ENCODE measurements around the gene ALOX15. TPM values are rescaled to one million over a fixed set of nuclear protein-coding genes. Genes with fewer than 3 reads are reported as not detected.
A peak's percentile ranks its signal among the peaks of the same experiment; 100 is the strongest.

ALOX15 gene
- total RNA-seq, 2 experiments from 2014 or later, result 0.36 TPM; not detected in 1

GRCh38 chr17:4583206-4583605 lies 58.3 kb downstream of the ALOX15 start:
- ChIA-PET POLR2A (no interaction called here), CTCF (no interaction called here)
- Histone ChIP-seq H3K36me3 (ENCODE audit: insufficient read depth, low read length) (no peaks in the 10 kb centered on the region), H3K4me1 (ENCODE audit: insufficient read depth, low read length) (peaks cover 10% of the 10 kb centered on the region), H3K27me3 (ENCODE audit: control insufficient read depth in 1 of 2, insufficient read depth in 2 of 2, low read length in 2 of 2) (peaks cover 22 to 31% of the 10 kb centered on the region in 2 experiments), H3K27ac (ENCODE audit: low read depth in 1 of 2, low read length in 2 of 2) (no peak overlapping the region), H3K4me3 (ENCODE audit: low read length) (no peak overlapping the region), H3K9me3 (ENCODE audit: control insufficient read depth in 1 of 2, insufficient read depth in 1 of 2, low read length in 2 of 2) (no peaks in the 10 kb centered on the region)
- intact Hi-C loops (cut with DNase I, micrococcal nuclease), result no loop called here
- Mint-ChIP-seq H3K4me3 (peak overlapping the region; percentile 38), H3K27me3 (peaks cover 38% of the 10 kb centered on the region), H3K4me1 (ENCODE audit: low read depth) (peaks cover 4% of the 10 kb centered on the region), H3K27ac (no peak overlapping the region), H3K36me3 (ENCODE audit: low read depth) (no peaks in the 10 kb centered on the region), H3K9me3 (no peaks in the 10 kb centered on the region)
- ATAC-seq (ENCODE audit: poor library complexity), result no peak
- no peak for DNase-seq
- no peak for TF ChIP-seq CTCF (IDR thresholded peaks at IDR 0.05)

- no peak for TF ChIP-seq CTCF (IDR thresholded peaks at IDR 0.05)
- Histone ChIP-seq H3K27me3 (ENCODE audit: control insufficient read depth in 1 of 2, insufficient read depth in 2 of 2, low read length in 2 of 2) (peaks cover 22 to 31% of the 10 kb centered on the region in 2 experiments), H3K9me3 (ENCODE audit: control insufficient read depth in 1 of 2, insufficient read depth in 1 of 2, low read length in 2 of 2) (no peaks in the 10 kb centered on the region), H3K36me3 (ENCODE audit: insufficient read depth, low read length) (no peaks in the 10 kb centered on the region), H3K4me3 (ENCODE audit: low read length) (no peak overlapping the region), H3K27ac (ENCODE audit: low read depth in 1 of 2, low read length in 2 of 2) (no peak overlapping the region), H3K4me1 (ENCODE audit: insufficient read depth, low read length) (peaks cover 10% of the 10 kb centered on the region)
- POLR2A ChIA-PET, result no interaction called here
- Mint-ChIP-seq H3K4me3 (no peak overlapping the region), H3K27ac (no peak overlapping the region), H3K4me1 (ENCODE audit: low read depth) (peaks cover 4% of the 10 kb centered on the region), H3K9me3 (no peaks in the 10 kb centered on the region), H3K36me3 (ENCODE audit: low read depth) (no peaks in the 10 kb centered on the region), H3K27me3 (peaks cover 37% of the 10 kb centered on the region)
- no peak for DNase-seq
- CTCF ChIA-PET, result no interaction called here
- intact Hi-C loops (cut with DNase I, micrococcal nuclease), result no loop called here
- no peak for ATAC-seq (ENCODE audit: poor library complexity)
These were observed 58.8 kb downstream of the ALOX15 start for GRCh38 chr17:4582691-4583090.

GRCh38 chr17:4582101-4582501 lies 59.4 kb downstream of the ALOX15 start:
- CTCF ChIA-PET, result no interaction called here
- Histone ChIP-seq H3K36me3 (ENCODE audit: insufficient read depth, low read length) (no peaks in the 10 kb centered on the region), H3K4me3 (ENCODE audit: low read length) (no peak overlapping the region), H3K9me3 (ENCODE audit: control insufficient read depth in 1 of 2, insufficient read depth in 1 of 2, low read length in 2 of 2) (peaks cover 0 to 4% of the 10 kb centered on the region in 2 experiments), H3K27me3 (ENCODE audit: control insufficient read depth in 1 of 2, insufficient read depth in 2 of 2, low read length in 2 of 2) (peaks cover 22 to 31% of the 10 kb centered on the region in 2 experiments), H3K27ac (ENCODE audit: low read depth in 1 of 2, low read length in 2 of 2) (no peak overlapping the region), H3K4me1 (ENCODE audit: insufficient read depth, low read length) (peaks cover 10% of the 10 kb centered on the region)
- POLR2A ChIA-PET, result no interaction called here
- Mint-ChIP-seq H3K36me3 (ENCODE audit: low read depth) (no peaks in the 10 kb centered on the region), H3K27ac (no peak overlapping the region), H3K9me3 (no peaks in the 10 kb centered on the region), H3K27me3 (peaks cover 37% of the 10 kb centered on the region), H3K4me1 (ENCODE audit: low read depth) (peaks cover 4% of the 10 kb centered on the region), H3K4me3 (no peak overlapping the region)
- DNase-seq (no peak), ATAC-seq (ENCODE audit: poor library complexity) (no peak)
- intact Hi-C loops (cut with DNase I, micrococcal nuclease), result no loop called here
- TF ChIP-seq CTCF (IDR thresholded peaks at IDR 0.05), result no peak

Other genes starting within 250 kb of the ALOX15 start
- gene SPNS3, start 207.7 kb downstream of the ALOX15 start, total RNA-seq, result 1 to 10 TPM; 2.3 to 2.5 TPM
- gene SPNS2, start 142.8 kb downstream of the ALOX15 start, total RNA-seq, result under 1 TPM; 0.33 to 0.53 TPM
- gene MYBBP1A, start 86.3 kb downstream of the ALOX15 start, total RNA-seq, result 10 to 100 TPM; 58.0 to 58.2 TPM
- not detected for gene GGT6, start 81.1 kb downstream of the ALOX15 start, total RNA-seq
- gene SMTNL2, start 57.1 kb downstream of the ALOX15 start, total RNA-seq, result not detected
- gene PELP1, start 62.5 kb upstream of the ALOX15 start, total RNA-seq, result 10 to 100 TPM; 34.1 to 37.2 TPM
- 100 to 1,000 TPM; 210 to 220 TPM for gene ARRB2, start 69.0 kb upstream of the ALOX15 start, total RNA-seq
- gene MED11, start 89.8 kb upstream of the ALOX15 start, total RNA-seq, result 1 to 10 TPM; 2.3 to 3.0 TPM
- 1 to 10 TPM; 3.1 to 3.3 TPM for gene ZMYND15, start 98.2 kb upstream of the ALOX15 start, total RNA-seq
- gene CXCL16, start 98.2 kb upstream of the ALOX15 start, total RNA-seq, result 10 to 100 TPM; 24.8 to 25.8 TPM
- gene TM4SF5, start 130.2 kb upstream of the ALOX15 start, total RNA-seq, result not detected
- gene VMO1, start 144.7 kb upstream of the ALOX15 start, total RNA-seq, result not detected
- not detected for gene GLTPD2, start 147.3 kb upstream of the ALOX15 start, total RNA-seq
- gene PSMB6, start 154.5 kb upstream of the ALOX15 start, total RNA-seq, result 10 to 100 TPM; 44.3 to 52.7 TPM
- gene PLD2, start 165.5 kb upstream of the ALOX15 start, total RNA-seq, result 10 to 100 TPM; 10.2 to 10.7 TPM
- gene MINK1, start 191.7 kb upstream of the ALOX15 start, total RNA-seq, result 100 to 1,000 TPM; 163 to 171 TPM

All from CD4-positive, alpha-beta T cell (primary cell).